A549 (cell line): Measurements from ENCODE around the gene ASB14. TPM values are rescaled to one million over a fixed set of nuclear protein-coding genes. Genes with fewer than 3 reads are reported as not detected.

Source experiments
- ATAC-seq, 2 experiments: fragments of 200-7000 bp in 1 of 2; fragments of >200 bp in 1 of 2; cut with Nextera tagmentation in 1 of 2; cut with Tn5 transposase in 1 of 2; 3 replicates each; pipeline versions ENCODE4 v1.8.0 to v1.9.1; 2018 to 2020; ENCODE audit warnings: mild to moderate bottlenecking in 1 of 2, moderate library complexity in 1 of 2
- CTCF ChIA-PET: fragments of 300-600 bp; sonication (Branson Sonifier 250); formaldehyde crosslinking; extraction: SDS; loops from one replicate; lab custom pipeline; 2021; ENCODE audit warnings: antibody characterized with exemption, inconsistent platforms; lab: Yijun Ruan, JAX
- POLR2A ChIA-PET: fragments of 350-600 bp; formaldehyde crosslinking; extraction: SDS; loops from one replicate; lab custom pipeline; 2021; ENCODE audit warnings: antibody characterized with exemption, inconsistent platforms; lab: Yijun Ruan, JAX
- DNase-seq, 2 experiments: peaks; one replicate each; pipeline versions ENCODE4 v3.0.0 to v3.0.0-alpha.2; 2011 to 2016; ENCODE audit warnings: low read depth in 1 of 2, low spot score in 1 of 2
- FAIRE-seq: peaks from 2 replicates; lab custom pipeline; 2011; peaks lifted over from hg19 to GRCh38; lab: Jason Lieb, UNC
- H3K27ac ChIP-seq, 2 experiments: fragments of >200 bp; sonication (Bioruptor Twin); formaldehyde crosslinking; 3 replicates each; pipeline ENCODE4 v1.5.1; 2016 to 2017
- H3K4me1 ChIP-seq: fragments of >200 bp; sonication (Bioruptor Twin); formaldehyde crosslinking; 3 replicates; pipeline ENCODE4 v1.6.1; 2016
- H3K4me2 ChIP-seq: fragments of >200 bp; sonication (Bioruptor Twin); formaldehyde crosslinking; 3 replicates; pipeline ENCODE4 v1.6.1; 2016
- H3K4me3 ChIP-seq: fragments of >200 bp; sonication (Bioruptor Twin); formaldehyde crosslinking; 3 replicates; pipeline ENCODE4 v1.5.1; 2016
- H3K9me3 ChIP-seq: fragments of >200 bp; sonication (Bioruptor Twin); formaldehyde crosslinking; 3 replicates; pipeline ENCODE4 v1.6.1; 2016
- BHLHE40 ChIP-seq: IDR thresholded peaks from 2 replicates; pipeline ENCODE4 v1.6.1; 2012; ENCODE audit warnings: low read depth, low read length, inconsistent platforms
- CHD2 ChIP-seq: fragments of 150-350 bp; IDR thresholded peaks from 2 replicates; pipeline ENCODE4 v1.6.1; 2014; ENCODE audit warnings: low read length; ENCODE audit not compliant: partially characterized antibody
- EP300 ChIP-seq, 2 experiments: fragments of >200 bp; sonication (Bioruptor Twin); formaldehyde crosslinking; IDR thresholded peaks; 2 replicates in 1 of 2; 3 replicates in 1 of 2; pipeline ENCODE4 v1.6.1; 2016 to 2017
- FOSB ChIP-seq: fragments of 250-450 bp; sonication (Bioruptor Pico); IDR thresholded peaks from 2 replicates; pipeline ENCODE4 v1.5.0; 2020; ENCODE audit warnings: mild to moderate bottlenecking, moderate library complexity
- FOSL2 ChIP-seq, 2 experiments: fragments of 450-650 bp in 1 of 2; fragments of >200 bp in 1 of 2; sonication (Bioruptor Twin) in 1 of 2; formaldehyde crosslinking; IDR thresholded peaks; 2 replicates each; pipeline versions ENCODE4 v1.5.0 to v1.6.1; 2016 to 2020; ENCODE audit warnings: mild to moderate bottlenecking in 1 of 2, moderate library complexity in 1 of 2
- GATA3 ChIP-seq: IDR thresholded peaks from 2 replicates; pipeline ENCODE4 v1.6.1; 2012; ENCODE audit warnings: borderline replicate concordance
- HEYL ChIP-seq: fragments of 250-450 bp; sonication (Bioruptor Pico); IDR thresholded peaks from 2 replicates; pipeline ENCODE4 v1.8.0; 2021; ENCODE audit warnings: mild to moderate bottlenecking, moderate library complexity
- JUN ChIP-seq, 2 experiments: fragments of >200 bp; sonication (Bioruptor Twin); formaldehyde crosslinking; IDR thresholded peaks; 2 replicates in 1 of 2; 3 replicates in 1 of 2; pipeline ENCODE4 v1.6.1; 2016 to 2017
- JUNB ChIP-seq: fragments of >200 bp; sonication (Bioruptor Twin); formaldehyde crosslinking; IDR thresholded peaks from 2 replicates; pipeline ENCODE4 v1.6.1; 2016
- MAFK ChIP-seq: fragments of 450-650 bp; IDR thresholded peaks from 2 replicates; pipeline ENCODE4 v1.6.1; 2014; ENCODE audit not compliant: partially characterized antibody
- NFE2L2 ChIP-seq: fragments of 150-350 bp; conservative IDR thresholded peaks from 2 replicates; pipeline ENCODE4 v1.6.1; 2014; ENCODE audit warnings: low read length
- RAD21 ChIP-seq, 2 experiments: fragments of >200 bp in 1 of 2; sonication (Bioruptor Twin) in 1 of 2; formaldehyde crosslinking in 1 of 2; IDR thresholded peaks in 1 of 2; conservative IDR thresholded peaks in 1 of 2; 2 replicates in 1 of 2; 3 replicates in 1 of 2; pipeline ENCODE4 v1.6.1; 2012 to 2018; ENCODE audit warnings: inconsistent platforms in 1 of 2
- RNF2 ChIP-seq: fragments of 200-600 bp; sonication (generic); IDR thresholded peaks from 2 replicates; pipeline ENCODE4 v1.6.1; 2016; ENCODE audit warnings: low read depth, mild to moderate bottlenecking, antibody characterized with exemption, moderate library complexity, borderline replicate concordance
- SMC3 ChIP-seq: fragments of >200 bp; sonication (Bioruptor Twin); formaldehyde crosslinking; IDR thresholded peaks from 3 replicates; pipeline ENCODE4 v1.6.1; 2018; ENCODE audit warnings: inconsistent platforms
- TFCP2L1 ChIP-seq: fragments of 250-450 bp; sonication (Bioruptor Pico); IDR thresholded peaks from 2 replicates; pipeline ENCODE4 v1.5.0; 2021; ENCODE audit warnings: mild to moderate bottlenecking
- ZC3H11A ChIP-seq: fragments of 450-650 bp; IDR thresholded peaks from 2 replicates; pipeline ENCODE4 v1.6.1; 2014; ENCODE audit warnings: antibody characterized with exemption, mild to moderate bottlenecking
- ZFP36 ChIP-seq: fragments of 450-650 bp; IDR thresholded peaks from 2 replicates; pipeline ENCODE4 v1.6.1; 2014; ENCODE audit warnings: borderline replicate concordance; ENCODE audit not compliant: partially characterized antibody
- WGBS: methylation state at CpG from one replicate; pipeline ENCODE4 v1.1.6; 2017; ENCODE audit errors: missing lambda C conversion rate; 5-methylcytosine and 5-hydroxymethylcytosine counted together
- polyA plus RNA-seq, 4 experiments: library from polyadenylated mRNA; depleted of rRNA in 3 of 4; stranded (reverse); fragments of >200 nt; fragmentation: RNase III in 1 of 4; extraction: RNeasy Plus Mini Kit Qiagen cat#74134 plus additional on column Dnase treatment in 1 of 4; gene quantifications; 2 replicates in 3 of 4; 3 replicates in 1 of 4; pipeline ENCODE4 v1.2.3, GENCODE V29; 2011 to 2017
- TF ChIP-seq, protein P1 (sequence below): fragments of 200-600 bp; sonication (generic); IDR thresholded peaks from 2 replicates; pipeline ENCODE4 v1.6.1; 2016; ENCODE audit warnings: antibody characterized with exemption, mild to moderate bottlenecking, moderate library complexity
- TF ChIP-seq, protein P2 (sequence below): IDR thresholded peaks from 2 replicates; pipeline ENCODE4 v1.6.1; 2012; ENCODE audit warnings: low read depth, borderline replicate concordance
- TF ChIP-seq, protein P3 (sequence below): IDR thresholded peaks from 2 replicates; pipeline ENCODE4 v1.6.1; 2012
- TF ChIP-seq, protein P4 (sequence below): fragments of >200 bp; sonication (Bioruptor Twin); formaldehyde crosslinking; IDR thresholded peaks from 3 replicates; pipeline ENCODE4 v1.5.1; 2016

The ASB14 gene
- polyA plus RNA-seq, 2 of the 4 experiments (the other 2 are of a cell fraction): not detected

DNA sequence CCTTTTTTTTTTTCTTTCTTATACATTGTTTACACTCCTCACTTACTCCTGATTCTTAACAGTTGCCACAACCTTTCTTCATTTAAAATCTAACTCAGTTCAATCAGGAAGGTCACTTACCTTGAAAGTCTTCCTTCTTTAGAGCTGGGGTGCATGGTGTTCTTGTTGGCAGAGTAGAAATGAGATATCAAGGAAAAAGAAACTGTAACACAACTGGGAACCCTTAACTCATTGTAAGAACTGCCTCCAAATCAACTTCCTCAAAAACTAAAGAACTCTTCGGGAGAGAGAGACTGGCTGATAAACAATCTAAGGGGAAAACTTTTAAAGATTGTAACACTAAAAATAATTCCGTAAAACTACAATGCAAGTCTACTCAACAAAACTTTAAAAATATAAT lies 66.3 kb downstream of the ASB14 start:
- TF ChIP-seq CHD2: no peak
- TF ChIP-seq ZFP36: no peak
- TF ChIP-seq, all 56 proteins: peak for 0
- ChIA-PET CTCF (interaction anchor here (1.7 to 2.5 kb wide), 2 partner anchors 56 to 66 kb away, joined by 3 to 12 read pairs; no protein-coding TSS in a partner anchor), POLR2A (no interaction called here)
- ATAC-seq (no peak), FAIRE-seq (no peak), DNase-seq (no peak)
- Histone ChIP-seq H3K4me1 (peaks cover 18% of the 10 kb centered on the region; the same call in 2 of the 3 replicates), H3K27ac (no peak overlapping the region), H3K4me3 (no peak overlapping the region), H3K4me2 (peak overlapping the region; percentile 77; the same call in 1 of the 3 replicates), H3K9me3 (no peaks in the 10 kb centered on the region)
- WGBS: 81% methylated on average over 2 of the region's 2 CpGs

DNA sequence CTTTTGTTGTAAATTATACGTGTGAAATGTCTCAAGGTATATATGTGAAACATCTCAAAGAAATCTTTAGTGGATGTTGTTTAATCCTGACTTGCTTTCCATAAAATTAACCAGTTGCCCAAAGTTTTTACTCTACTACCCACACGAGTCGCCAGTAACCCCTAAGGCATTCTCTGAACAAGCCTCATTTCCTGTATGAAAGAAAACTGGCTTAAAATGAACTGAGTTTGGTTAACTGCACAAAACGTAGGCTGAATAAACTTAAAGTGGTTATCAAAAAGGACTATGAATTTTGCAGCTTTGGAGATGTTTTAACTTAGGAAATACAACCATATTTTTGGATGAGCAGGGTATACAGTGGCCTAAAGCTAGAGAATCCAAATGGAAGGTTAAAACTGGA lies 67.6 kb downstream of the ASB14 start:
- TF ChIP-seq GATA3: no peak
- TF ChIP-seq SMC3: no peak
- TF ChIP-seq FOSL2 (IDR thresholded peaks at IDR 0.05): no peak
- no peak for TF ChIP-seq FOSL2 (CRISPR knock-in tag; IDR thresholded peaks at IDR 0.05)
- TF ChIP-seq JUN (IDR thresholded peaks at IDR 0.05): no peak
- TF ChIP-seq CHD2: no peak
- TF ChIP-seq, protein P1, sequence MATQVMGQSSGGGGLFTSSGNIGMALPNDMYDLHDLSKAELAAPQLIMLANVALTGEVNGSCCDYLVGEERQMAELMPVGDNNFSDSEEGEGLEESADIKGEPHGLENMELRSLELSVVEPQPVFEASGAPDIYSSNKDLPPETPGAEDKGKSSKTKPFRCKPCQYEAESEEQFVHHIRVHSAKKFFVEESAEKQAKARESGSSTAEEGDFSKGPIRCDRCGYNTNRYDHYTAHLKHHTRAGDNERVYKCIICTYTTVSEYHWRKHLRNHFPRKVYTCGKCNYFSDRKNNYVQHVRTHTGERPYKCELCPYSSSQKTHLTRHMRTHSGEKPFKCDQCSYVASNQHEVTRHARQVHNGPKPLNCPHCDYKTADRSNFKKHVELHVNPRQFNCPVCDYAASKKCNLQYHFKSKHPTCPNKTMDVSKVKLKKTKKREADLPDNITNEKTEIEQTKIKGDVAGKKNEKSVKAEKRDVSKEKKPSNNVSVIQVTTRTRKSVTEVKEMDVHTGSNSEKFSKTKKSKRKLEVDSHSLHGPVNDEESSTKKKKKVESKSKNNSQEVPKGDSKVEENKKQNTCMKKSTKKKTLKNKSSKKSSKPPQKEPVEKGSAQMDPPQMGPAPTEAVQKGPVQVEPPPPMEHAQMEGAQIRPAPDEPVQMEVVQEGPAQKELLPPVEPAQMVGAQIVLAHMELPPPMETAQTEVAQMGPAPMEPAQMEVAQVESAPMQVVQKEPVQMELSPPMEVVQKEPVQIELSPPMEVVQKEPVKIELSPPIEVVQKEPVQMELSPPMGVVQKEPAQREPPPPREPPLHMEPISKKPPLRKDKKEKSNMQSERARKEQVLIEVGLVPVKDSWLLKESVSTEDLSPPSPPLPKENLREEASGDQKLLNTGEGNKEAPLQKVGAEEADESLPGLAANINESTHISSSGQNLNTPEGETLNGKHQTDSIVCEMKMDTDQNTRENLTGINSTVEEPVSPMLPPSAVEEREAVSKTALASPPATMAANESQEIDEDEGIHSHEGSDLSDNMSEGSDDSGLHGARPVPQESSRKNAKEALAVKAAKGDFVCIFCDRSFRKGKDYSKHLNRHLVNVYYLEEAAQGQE: no peak
- TF ChIP-seq, protein P2, sequence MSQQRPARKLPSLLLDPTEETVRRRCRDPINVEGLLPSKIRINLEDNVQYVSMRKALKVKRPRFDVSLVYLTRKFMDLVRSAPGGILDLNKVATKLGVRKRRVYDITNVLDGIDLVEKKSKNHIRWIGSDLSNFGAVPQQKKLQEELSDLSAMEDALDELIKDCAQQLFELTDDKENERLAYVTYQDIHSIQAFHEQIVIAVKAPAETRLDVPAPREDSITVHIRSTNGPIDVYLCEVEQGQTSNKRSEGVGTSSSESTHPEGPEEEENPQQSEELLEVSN: no peak
- no peak for TF ChIP-seq FOSB (CRISPR knock-in tag)
- no peak for TF ChIP-seq BHLHE40
- TF ChIP-seq, protein P3, sequence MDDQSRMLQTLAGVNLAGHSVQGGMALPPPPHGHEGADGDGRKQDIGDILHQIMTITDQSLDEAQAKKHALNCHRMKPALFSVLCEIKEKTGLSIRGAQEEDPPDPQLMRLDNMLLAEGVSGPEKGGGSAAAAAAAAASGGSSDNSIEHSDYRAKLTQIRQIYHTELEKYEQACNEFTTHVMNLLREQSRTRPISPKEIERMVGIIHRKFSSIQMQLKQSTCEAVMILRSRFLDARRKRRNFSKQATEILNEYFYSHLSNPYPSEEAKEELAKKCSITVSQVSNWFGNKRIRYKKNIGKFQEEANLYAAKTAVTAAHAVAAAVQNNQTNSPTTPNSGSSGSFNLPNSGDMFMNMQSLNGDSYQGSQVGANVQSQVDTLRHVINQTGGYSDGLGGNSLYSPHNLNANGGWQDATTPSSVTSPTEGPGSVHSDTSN: no peak
- no peak for TF ChIP-seq JUNB
- no peak for TF ChIP-seq NFE2L2
- no peak for TF ChIP-seq HEYL (CRISPR knock-in tag)
- no peak for TF ChIP-seq TFCP2L1 (CRISPR knock-in tag)
- TF ChIP-seq EP300 (IDR thresholded peaks at IDR 0.05): no peak
- no peak for TF ChIP-seq RNF2
- Histone ChIP-seq H3K4me1 (peaks cover 18% of the 10 kb centered on the region; the same call in 2 of the 3 replicates), H3K27ac (no peak overlapping the region), H3K9me3 (no peaks in the 10 kb centered on the region), H3K4me3 (no peak overlapping the region), H3K4me2 (no peak overlapping the region)
- 72% methylated on average over 4 of the region's 4 CpGs for WGBS
- FAIRE-seq: no peak
- ChIA-PET POLR2A (no interaction called here), CTCF (interaction anchor here (0.9 kb wide), 1 partner anchor 236 kb away, joined by 3 read pairs; no protein-coding TSS in a partner anchor)
- no peak for DNase-seq
- no peak for ATAC-seq

DNA sequence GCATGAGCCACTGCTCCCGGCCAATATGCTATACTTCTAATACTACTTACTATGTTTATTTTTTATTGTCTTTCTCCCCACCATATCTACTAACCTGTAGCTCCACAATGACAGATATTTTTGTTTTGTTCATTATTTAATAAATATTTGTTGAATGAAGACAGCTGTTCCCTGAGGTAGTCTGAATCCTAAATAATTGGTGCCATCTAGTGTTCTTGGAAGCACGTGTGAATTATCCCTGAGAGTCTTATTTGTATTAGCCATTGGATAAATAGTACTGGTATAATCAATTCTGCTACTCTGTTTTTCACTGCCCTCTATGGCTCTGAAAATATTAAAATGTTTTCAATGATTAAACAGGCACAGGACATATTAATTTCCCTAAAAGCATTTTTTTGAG lies 70.6 kb downstream of the ASB14 start:
- POLR2A ChIA-PET: no interaction called here
- no peak for FAIRE-seq
- 56% methylated on average over 2 of the region's 2 CpGs for WGBS

More for the DNA sequence above, 70.6 kb downstream of the ASB14 start:
- no peak overlapping the region for H3K4me3 ChIP-seq
- TF ChIP-seq SMC3 (peak; percentile 37), MAFK (no peak), ZC3H11A (no peak), RAD21 (conservative IDR thresholded peaks at IDR 0.05 in 1 of 2, IDR thresholded peaks at IDR 0.05 in 1 of 2) (peak; percentile 53 to 65)
- TF ChIP-seq, protein P4, sequence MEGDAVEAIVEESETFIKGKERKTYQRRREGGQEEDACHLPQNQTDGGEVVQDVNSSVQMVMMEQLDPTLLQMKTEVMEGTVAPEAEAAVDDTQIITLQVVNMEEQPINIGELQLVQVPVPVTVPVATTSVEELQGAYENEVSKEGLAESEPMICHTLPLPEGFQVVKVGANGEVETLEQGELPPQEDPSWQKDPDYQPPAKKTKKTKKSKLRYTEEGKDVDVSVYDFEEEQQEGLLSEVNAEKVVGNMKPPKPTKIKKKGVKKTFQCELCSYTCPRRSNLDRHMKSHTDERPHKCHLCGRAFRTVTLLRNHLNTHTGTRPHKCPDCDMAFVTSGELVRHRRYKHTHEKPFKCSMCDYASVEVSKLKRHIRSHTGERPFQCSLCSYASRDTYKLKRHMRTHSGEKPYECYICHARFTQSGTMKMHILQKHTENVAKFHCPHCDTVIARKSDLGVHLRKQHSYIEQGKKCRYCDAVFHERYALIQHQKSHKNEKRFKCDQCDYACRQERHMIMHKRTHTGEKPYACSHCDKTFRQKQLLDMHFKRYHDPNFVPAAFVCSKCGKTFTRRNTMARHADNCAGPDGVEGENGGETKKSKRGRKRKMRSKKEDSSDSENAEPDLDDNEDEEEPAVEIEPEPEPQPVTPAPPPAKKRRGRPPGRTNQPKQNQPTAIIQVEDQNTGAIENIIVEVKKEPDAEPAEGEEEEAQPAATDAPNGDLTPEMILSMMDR: peak; percentile 47
- H3K4me2 ChIP-seq: no peak overlapping the region
- CTCF ChIA-PET: interaction anchor here (0.8 to 3.6 kb wide), 16 partner anchors 8 to 230 kb away, joined by 3 to 20 read pairs (median 4); no protein-coding TSS in a partner anchor
- no peak overlapping the region for H3K27ac ChIP-seq
- peaks cover 8% of the 10 kb centered on the region; the same call in 1 of the 3 replicates for H3K4me1 ChIP-seq
- ATAC-seq (peak in 1 of 2 experiments; percentile 67; a peak in 3 of 6 replicates), DNase-seq (peak in 1 of 2 experiments; percentile 20)
- no peaks in the 10 kb centered on the region for H3K9me3 ChIP-seq
